HepG2 (cell line): ENCODE data around the gene COA1. TPM values are rescaled to one million over a fixed set of nuclear protein-coding genes. Genes with fewer than 3 reads are reported as not detected.
A peak's percentile ranks its signal among the peaks of the same experiment; 100 is the strongest.

Experiments
- ATAC-seq: fragments of 200-7000 bp; cut with Tn5 transposase; 3 replicates; pipeline ENCODE4 v1.9.1; 2020; ENCODE audit warnings: mild to moderate bottlenecking, moderate library complexity
- BruUV-seq: library from RNA; stranded (reverse); fragments of 400-500 nt; replicated peaks from 2 replicates; lab custom pipeline; 2021; lab: Mats Ljungman, UMichigan
- CTCF ChIA-PET: fragments of 300-600 bp; formaldehyde crosslinking; extraction: SDS; loops from one replicate; lab custom pipeline; 2021; ENCODE audit warnings: low total read pairs, inconsistent platforms, low intra/inter-chr PET ratio; lab: Yijun Ruan, JAX
- POLR2A ChIA-PET: fragments of 350-600 bp; sonication (Branson Sonifier 250); formaldehyde crosslinking; loops from one replicate; lab custom pipeline; 2020; ENCODE audit warnings: antibody characterized with exemption, inconsistent platforms; lab: Yijun Ruan, JAX
- DNase-seq: peaks from one replicate; pipeline ENCODE4 v3.0.0-alpha.2; 2015; ENCODE audit warnings: low spot score
- FAIRE-seq: peaks from 3 replicates; lab custom pipeline; 2011; peaks lifted over from hg19 to GRCh38; lab: Jason Lieb, UNC
- H2AFZ ChIP-seq: one replicate; pipeline ENCODE4 v1.6.1; 2011; ENCODE audit warnings: low read length, inconsistent platforms
- H3K27ac ChIP-seq: fragments of 300-600 bp; 3 replicates; pipeline ENCODE4 v1.8.0; 2011; ENCODE audit warnings: mixed run types, mild to moderate bottlenecking, mixed read lengths, low read length, inconsistent platforms; ENCODE audit not compliant: insufficient read depth; ENCODE audit errors: extremely low read length
- H3K27me3 ChIP-seq, 2 experiments: fragments of 200-600 bp in 1 of 2; 2 replicates in 1 of 2; 3 replicates in 1 of 2; pipeline versions ENCODE4 v1.6.0 to v1.8.0; 2011; ENCODE audit warnings: low read length in 2 of 2, mild to moderate bottlenecking in 2 of 2, moderate library complexity in 2 of 2, inconsistent platforms in 1 of 2; ENCODE audit not compliant: insufficient read depth in 2 of 2, control insufficient read depth in 1 of 2
- H3K36me3 ChIP-seq, 2 experiments: fragments of 200-600 bp in 1 of 2; replicated peaks in 1 of 2; 2 replicates in 1 of 2; 3 replicates in 1 of 2; pipeline versions ENCODE4 v1.5.1 to v1.8.0; 2011; ENCODE audit warnings: low read length in 2 of 2, inconsistent platforms in 1 of 2; ENCODE audit not compliant: insufficient read depth in 2 of 2, control insufficient read depth in 1 of 2
- H3K4me1 ChIP-seq: 2 replicates; pipeline ENCODE4 v1.5.1; 2012; ENCODE audit warnings: low read length, inconsistent platforms; ENCODE audit not compliant: insufficient read depth
- H3K4me2 ChIP-seq: 2 replicates; pipeline ENCODE4 v1.6.0; 2011; ENCODE audit warnings: low read depth, low read length, inconsistent platforms
- H3K4me3 ChIP-seq, 3 experiments: fragments of 200-600 bp in 1 of 3; sonication (generic), shearing (Covaris generic) in 1 of 3; replicated peaks in 1 of 3; 2 replicates each; pipeline ENCODE4 v1.5.1; 2011 to 2016; ENCODE audit warnings: low read length in 3 of 3, inconsistent platforms in 2 of 3, low read depth in 2 of 3, mild to moderate bottlenecking in 2 of 3, control low read depth in 1 of 3, mixed read lengths in 1 of 3; ENCODE audit not compliant: insufficient read depth in 1 of 3
- H3K79me2 ChIP-seq: one replicate; pipeline ENCODE4 v1.6.1; 2011; ENCODE audit warnings: low read length, inconsistent platforms; ENCODE audit not compliant: insufficient read depth
- H3K9ac ChIP-seq: 2 replicates; pipeline ENCODE4 v1.6.0; 2011; ENCODE audit warnings: mild to moderate bottlenecking, low read depth, low read length, inconsistent platforms; ENCODE audit not compliant: insufficient read depth
- H3K9me3 ChIP-seq: 2 replicates; pipeline ENCODE4 v1.5.1; 2012; ENCODE audit warnings: mild to moderate bottlenecking, low read length
- H4K20me1 ChIP-seq: 2 replicates; pipeline ENCODE4 v1.6.0; 2011; ENCODE audit warnings: inconsistent platforms, mild to moderate bottlenecking, low read length, moderate library complexity; ENCODE audit not compliant: insufficient read depth
- KDM4B ChIP-seq: sonication (generic); formaldehyde crosslinking; IDR thresholded peaks from 2 replicates; pipeline ENCODE4 v1.4.0; 2020; ENCODE audit warnings: missing genetic modification reagents
- RBM22 ChIP-seq: fragments of 200-400 bp; formaldehyde crosslinking; optimal IDR thresholded peaks from 2 replicates; pipeline ENCODE3; 2017; ENCODE audit warnings: mild to moderate bottlenecking, low read length, moderate library complexity
- SMAD1 ChIP-seq: sonication (generic); formaldehyde crosslinking; IDR thresholded peaks from 2 replicates; pipeline ENCODE4 v1.4.0; 2020; ENCODE audit warnings: missing genetic modification reagents, low read depth, mild to moderate bottlenecking, borderline replicate concordance
- SYNCRIP ChIP-seq: fragments of 200-400 bp; formaldehyde crosslinking; IDR thresholded peaks from 2 replicates; pipeline ENCODE4 v1.6.1; 2018; ENCODE audit warnings: mild to moderate bottlenecking, low read depth, low read length; ENCODE audit not compliant: insufficient read depth
- ZNF10 ChIP-seq: sonication (generic); formaldehyde crosslinking; IDR thresholded peaks from 2 replicates; pipeline ENCODE4 v1.4.0; 2020; ENCODE audit warnings: mild to moderate bottlenecking, low read depth, missing genetic modification reagents, borderline replicate concordance
- WGBS: methylation state at CpG from one replicate; pipeline ENCODE4 v1.1.6; 2017; ENCODE audit warnings: low lambda C conversion rate; 5-methylcytosine and 5-hydroxymethylcytosine counted together
- in situ Hi-C: cut with HindIII; loops from 2 replicates; pipeline ENCODE4 v1.10.0; 2017; ENCODE audit warnings: low pct_unique_long_range_greater_than_20kb; ENCODE audit not compliant: extremely low pct_ligation_motif_present
- intact Hi-C: fragments of 100-400 bp; cut with micrococcal nuclease; formaldehyde crosslinking; loops from one replicate; pipeline ENCODE4 v1.10.0; 2022; ENCODE audit not compliant: unreplicated experiment
- polyA plus RNA-seq, 8 experiments: library from polyadenylated mRNA; depleted of rRNA in 3 of 8; stranded (reverse) in 7 of 8; unstranded in 1 of 8; fragments of >200 nt; fragmentation: Illumina TruSeq in 4 of 8; extraction: Trizol in 4 of 8; gene quantifications; 2 replicates each; pipeline versions ENCODE4 v1.2.1 to v1.2.3, GENCODE V29; 2011 to 2016; ENCODE audit warnings: low read depth in 4 of 8, missing spikeins in 1 of 8, mixed read lengths in 1 of 8; ENCODE audit not compliant: insufficient read depth in 1 of 8
- total RNA-seq, 5 experiments: library from RNA; depleted of rRNA; stranded (reverse); fragments of >200 nt; fragmentation: Illumina TruSeq; extraction: Trizol; gene quantifications; 2 replicates each; pipeline ENCODE4 v1.2.3, GENCODE V29; 2016; ENCODE audit warnings: low read depth in 1 of 5

Gene COA1
- total and polyA plus RNA-seq, 2 of the 13 experiments (the other 11 are each of a cell fraction or from before 2014, with no cell fraction given): 33.2 to 65.7 TPM

DNA sequence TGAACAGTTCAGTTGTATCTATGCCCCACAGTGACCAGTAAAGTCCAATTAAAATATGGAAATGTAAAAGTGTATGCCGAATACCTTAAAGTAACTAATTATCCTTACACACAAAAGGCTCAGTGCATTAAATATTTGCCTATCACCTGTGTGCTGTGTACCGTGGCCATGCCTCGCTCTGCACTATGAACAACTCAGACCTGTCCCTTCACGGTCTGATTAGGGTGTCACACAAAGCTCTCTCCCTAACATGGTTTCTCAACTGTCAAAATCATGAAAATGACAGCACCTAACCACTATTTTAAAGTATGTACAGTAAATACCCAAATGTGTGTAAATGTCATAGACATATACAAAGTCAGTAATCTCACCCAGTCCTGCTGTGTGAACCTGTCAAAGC is 103.3 kb downstream of the COA1 start:
- Histone ChIP-seq H3K4me2 (no peak overlapping the region), H3K27me3 (no peaks in the 10 kb centered on the region), H3K4me3 (no peak overlapping the region), H3K36me3 (peaks cover 2 to 39% of the 10 kb centered on the region in 2 experiments; a peak in 4 of 5 replicates), H2AFZ (no peak overlapping the region), H3K27ac (no peak overlapping the region), H4K20me1 (no peaks in the 10 kb centered on the region), H3K9me3 (no peaks in the 10 kb centered on the region), H3K9ac (no peak overlapping the region), H3K4me1 (peaks cover 6% of the 10 kb centered on the region), H3K79me2 (no peaks in the 10 kb centered on the region)
- WGBS: 92% methylated on average over 4 of the region's 4 CpGs
- DNase-seq (no peak), ATAC-seq (peak; percentile 46), FAIRE-seq (no peak)
- no TSS peak for BruUV-seq
- intact Hi-C loops: no loop called here
- POLR2A ChIA-PET: no interaction called here
- in situ Hi-C loops: no loop called here
- peak; percentile 49 for TF ChIP-seq RBM22
- no peak for TF ChIP-seq SYNCRIP
- CTCF ChIA-PET: no interaction called here

DNA sequence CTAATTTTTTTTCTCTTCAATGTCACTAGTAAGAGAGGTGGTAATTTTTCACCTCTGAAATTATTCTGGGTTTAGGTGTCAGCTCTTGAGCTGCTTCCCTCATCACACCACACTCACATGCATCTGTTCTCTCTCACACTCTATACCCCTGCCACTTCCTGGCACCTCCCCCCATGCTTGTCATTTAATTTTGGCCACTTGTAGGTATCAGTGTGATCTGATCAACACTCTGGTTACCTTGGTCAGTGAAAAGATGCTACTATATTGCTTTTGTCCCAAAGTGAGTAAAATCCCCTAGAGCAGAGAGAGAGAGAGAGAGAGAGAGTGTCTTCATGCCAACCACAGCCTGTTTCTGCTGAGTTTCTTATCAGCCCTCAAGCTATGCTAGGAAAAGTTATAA is 103.9 kb downstream of the COA1 start:
- CTCF ChIA-PET: no interaction called here
- H2AFZ ChIP-seq: no peak overlapping the region
- DNase-seq: no peak
- BruUV-seq: no TSS peak
- no peak overlapping the region for H3K9ac ChIP-seq
- H3K4me2 ChIP-seq: no peak overlapping the region
- H4K20me1 ChIP-seq: no peaks in the 10 kb centered on the region
- no peak overlapping the region for H3K27ac ChIP-seq
- TF ChIP-seq ZNF10 (no peak), RBM22 (peak; percentile 44), SMAD1 (no peak), KDM4B (no peak)
- POLR2A ChIA-PET: no interaction called here
- no peak for ATAC-seq
- in situ Hi-C loops (no loop called here), intact Hi-C loops (no loop called here)
- peaks cover 2 to 42% of the 10 kb centered on the region in 2 experiments; a peak in 4 of 5 replicates for H3K36me3 ChIP-seq
- no peak overlapping the region for H3K4me3 ChIP-seq
- no peaks in the 10 kb centered on the region for H3K9me3 ChIP-seq
- H3K27me3 ChIP-seq: no peaks in the 10 kb centered on the region
- FAIRE-seq: no peak
- H3K4me1 ChIP-seq: peaks cover 3% of the 10 kb centered on the region
- no peaks in the 10 kb centered on the region for H3K79me2 ChIP-seq
